ENCODE measurements around the gene RABGEF1.
"Not testable (repeated sequence)": the region's sequence is repeated elsewhere in the genome, so short reads cannot be mapped to it uniquely, and the experiment has no call there.

- not testable (repeated sequence) for TF ChIP-seq CTCF, POLR2A (IDR thresholded peaks at IDR 0.05)
These were observed 27.0 kb downstream of the RABGEF1 start for GRCh38 chr7:66767486-66767885.

All from lower leg skin (tissue), 3 donors.